CD14-positive monocyte (primary cell): ENCODE measurements around the gene RAB20. TPM values are rescaled to one million over a fixed set of nuclear protein-coding genes. Genes with fewer than 3 reads are reported as not detected.

Source experiments
- DNase-seq, 3 donors: peaks; one replicate each; pipeline ENCODE4 v3.0.0-alpha.2; 2011 to 2022
- H2AFZ ChIP-seq: 2 replicates; pipeline ENCODE4 v1.6.0; 2012; ENCODE audit warnings: mild to moderate bottlenecking, low read depth, low read length, inconsistent platforms; ENCODE audit not compliant: insufficient read depth, poor library complexity, severe bottlenecking
- H3K27ac ChIP-seq, 2 donors: 1 replicate in 1 of 2; 2 replicates in 1 of 2; pipeline ENCODE4 v1.5.1; 2012 to 2013; ENCODE audit warnings: low read length in 2 of 2, control low read depth in 1 of 2, inconsistent platforms in 1 of 2, low read depth in 1 of 2, mild to moderate bottlenecking in 1 of 2
- H3K27me3 ChIP-seq, 2 donors: one replicate each; pipeline versions ENCODE4 v1.6.0 to v1.6.1; 2011 to 2013; ENCODE audit warnings: low read length in 2 of 2; ENCODE audit not compliant: control insufficient read depth in 2 of 2, insufficient read depth in 2 of 2
- H3K36me3 ChIP-seq, 2 donors: replicated peaks in 1 of 2; 1 replicate in 1 of 2; 2 replicates in 1 of 2; pipeline versions ENCODE4 v1.5.1 to v1.6.1; 2012 to 2013; ENCODE audit warnings: low read length in 2 of 2, control low read depth in 1 of 2, inconsistent platforms in 1 of 2, mild to moderate bottlenecking in 1 of 2; ENCODE audit not compliant: insufficient read depth in 2 of 2, control insufficient read depth in 1 of 2
- H3K4me1 ChIP-seq, 2 donors: 1 replicate in 1 of 2; 2 replicates in 1 of 2; pipeline versions ENCODE4 v1.5.1 to v1.6.1; 2012 to 2013; ENCODE audit warnings: low read length in 2 of 2, control low read depth in 1 of 2, inconsistent platforms in 1 of 2, mild to moderate bottlenecking in 1 of 2, moderate library complexity in 1 of 2; ENCODE audit not compliant: insufficient read depth in 2 of 2, control insufficient read depth in 1 of 2
- H3K4me2 ChIP-seq: replicated peaks from 2 replicates; pipeline ENCODE3; 2012; ENCODE audit warnings: low read length, moderate library complexity, mild to moderate bottlenecking; ENCODE audit not compliant: poor library complexity, severe bottlenecking; ENCODE audit errors: extremely low read depth
- H3K4me3 ChIP-seq, 3 experiments: fragments of 200-600 bp in 1 of 3; sonication (generic) in 1 of 3; replicated peaks in 1 of 3; 1 replicate in 2 of 3; 2 replicates in 1 of 3; pipeline ENCODE4 v1.5.1; 2011 to 2013; ENCODE audit warnings: low read length in 3 of 3, mild to moderate bottlenecking in 3 of 3, control low read depth in 2 of 3, low read depth in 2 of 3, inconsistent platforms in 1 of 3, moderate library complexity in 1 of 3
- H3K79me2 ChIP-seq: 2 replicates; pipeline ENCODE4 v1.6.0; 2012; ENCODE audit warnings: mild to moderate bottlenecking, control low read depth, inconsistent platforms, low read length, moderate library complexity; ENCODE audit not compliant: insufficient read depth
- H3K9ac ChIP-seq: 2 replicates; pipeline ENCODE4 v1.6.0; 2017; ENCODE audit warnings: low read length, mild to moderate bottlenecking; ENCODE audit not compliant: insufficient read depth, poor library complexity, severe bottlenecking
- H3K9me3 ChIP-seq, 2 donors: replicated peaks in 1 of 2; 1 replicate in 1 of 2; 2 replicates in 1 of 2; pipeline versions ENCODE4 v1.5.1 to v1.6.1; 2012 to 2013; ENCODE audit warnings: low read length in 2 of 2, control low read depth in 1 of 2; ENCODE audit not compliant: control insufficient read depth in 1 of 2, insufficient read depth in 1 of 2
- H4K20me1 ChIP-seq: 2 replicates; pipeline ENCODE4 v1.6.0; 2012; ENCODE audit warnings: mild to moderate bottlenecking, low read length, control low read depth, moderate library complexity; ENCODE audit not compliant: insufficient read depth
- H3K27ac Mint-ChIP-seq, 7 donors: one replicate each; pipeline ENCODE4 v1.8.0; 2020; ENCODE audit warnings: mild to moderate bottlenecking in 7 of 7, mixed read lengths in 7 of 7, moderate library complexity in 6 of 7, inconsistent platforms in 2 of 7
- H3K27me3 Mint-ChIP-seq, 3 donors: one replicate each; pipeline ENCODE4 v1.8.0; 2021 to 2022; ENCODE audit warnings: low read depth in 3 of 3, mild to moderate bottlenecking in 3 of 3, mixed read lengths in 3 of 3, moderate library complexity in 3 of 3, inconsistent platforms in 1 of 3
- H3K36me3 Mint-ChIP-seq, 2 donors: one replicate each; pipeline ENCODE4 v1.8.0; 2020; ENCODE audit warnings: mixed read lengths in 2 of 2, inconsistent platforms in 1 of 2, mild to moderate bottlenecking in 1 of 2
- H3K4me1 Mint-ChIP-seq: one replicate; pipeline ENCODE4 v1.8.0; 2020; ENCODE audit warnings: mild to moderate bottlenecking, mixed read lengths
- H3K4me3 Mint-ChIP-seq, 2 donors: one replicate each; pipeline ENCODE4 v1.8.0; 2020; ENCODE audit warnings: mild to moderate bottlenecking in 2 of 2, mixed read lengths in 2 of 2, moderate library complexity in 1 of 2
- H3K9me3 Mint-ChIP-seq, 7 donors: one replicate each; pipeline ENCODE4 v1.8.0; 2020 to 2022; ENCODE audit warnings: mixed read lengths in 7 of 7, mild to moderate bottlenecking in 6 of 7, moderate library complexity in 6 of 7, inconsistent platforms in 2 of 7
- CTCF ChIP-seq: fragments of 200-600 bp; IDR thresholded peaks from one replicate; pipeline ENCODE4 v1.8.0; 2022; ENCODE audit warnings: antibody characterized with exemption, mild to moderate bottlenecking
- WGBS: methylation state at CpG from one replicate; pipeline ENCODE4 v1.1.5; 2013; ENCODE audit warnings: missing lambda C conversion rate; ENCODE audit not compliant: insufficient coverage; 5-methylcytosine and 5-hydroxymethylcytosine counted together
- intact Hi-C, 2 donors: fragments of 100-400 bp; cut with micrococcal nuclease; formaldehyde crosslinking; loops; one replicate each; pipeline versions ENCODE4 v1.15.0 to v1.15.1; 2023
- polyA plus RNA-seq, 3 donors: library from polyadenylated mRNA; depleted of rRNA in 1 of 3; unstranded in 2 of 3; stranded (reverse) in 1 of 3; fragments of 300-500 nt in 2 of 3; fragments of >200 nt in 1 of 3; fragmentation: Illumina TruSeq in 2 of 3; gene quantifications; 1 replicate in 2 of 3; 2 replicates in 1 of 3; pipeline ENCODE4 v1.2.3, GENCODE V29; 2012 to 2021

Gene RAB20
- polyA plus RNA-seq, 3 donors = 37.8 to 77.5 (median 43.1) TPM

GRCh38 chr13:110568612-110569011 lies 7.1 kb upstream of the RAB20 start:
- 100% methylated on average over 3 of the region's 3 CpGs for WGBS
- Mint-ChIP-seq H3K27me3 (peaks cover 3 to 8% (median 4%) of the 10 kb centered on the region in 3 donors), H3K9me3 (no peaks in the 10 kb centered on the region), H3K36me3 (peaks cover 10 to 12% of the 10 kb centered on the region in 2 donors), H3K4me1 (peaks cover 10% of the 10 kb centered on the region), H3K4me3 (no peak overlapping the region), H3K27ac (no peak overlapping the region)
- no peak for TF ChIP-seq CTCF
- Histone ChIP-seq H4K20me1 (no peaks in the 10 kb centered on the region), H3K9me3 (no peaks in the 10 kb centered on the region), H3K27ac (no peak overlapping the region), H3K36me3 (peaks cover 0 to 6% of the 10 kb centered on the region in 2 donors), H3K4me2 (no peak overlapping the region), H3K9ac (no peak overlapping the region), H3K27me3 (no peaks in the 10 kb centered on the region), H3K79me2 (peaks cover 5% of the 10 kb centered on the region), H3K4me1 (peaks cover 0 to under 1% of the 10 kb centered on the region in 2 donors), H2AFZ (no peak overlapping the region), H3K4me3 (no peak overlapping the region)
- DNase-seq = no peak
- intact Hi-C loops = loop anchor here in 1 of 2 donors (10.0 kb wide), 1 partner anchor 146 kb away; the partner anchor contains the start of gene ING1

GRCh38 chr13:110566171-110566570 lies 4.6 kb upstream of the RAB20 start:
- Mint-ChIP-seq H3K4me1 (peaks cover 23% of the 10 kb centered on the region), H3K36me3 (peaks cover 12% of the 10 kb centered on the region in 2 donors), H3K4me3 (no peak overlapping the region), H3K9me3 (no peaks in the 10 kb centered on the region), H3K27ac (peak overlapping the region in 1 of 7 donors; percentile 16), H3K27me3 (peaks cover 0 to 2% (median 2%) of the 10 kb centered on the region in 3 donors)
- intact Hi-C loops = loop anchor here in 1 of 2 donors (10.0 kb wide), 1 partner anchor 149 kb away; the partner anchor contains the start of gene ING1
- Histone ChIP-seq H3K79me2 (peaks cover 23% of the 10 kb centered on the region), H3K27me3 (no peaks in the 10 kb centered on the region), H4K20me1 (peaks cover 2% of the 10 kb centered on the region), H3K36me3 (peaks cover 0 to 6% of the 10 kb centered on the region in 2 donors), H3K4me3 (no peak overlapping the region), H3K4me2 (no peak overlapping the region), H3K27ac (no peak overlapping the region), H3K4me1 (peaks cover 14 to 18% of the 10 kb centered on the region in 2 donors), H3K9ac (no peak overlapping the region), H3K9me3 (no peaks in the 10 kb centered on the region), H2AFZ (no peak overlapping the region)
- no peak for DNase-seq
- TF ChIP-seq CTCF = no peak
- 100% methylated on average over 4 of the region's 9 CpGs for WGBS
